HCT116 (cell line): ENCODE measurements around the gene CAPZB. TPM values are rescaled to one million over a fixed set of nuclear protein-coding genes. Genes with fewer than 3 reads are reported as not detected.

Source experiments
- ATAC-seq: fragments of 200-7000 bp; cut with Tn5 transposase; 2 replicates; pipeline ENCODE4 v1.9.1; 2020; ENCODE audit warnings: mild to moderate bottlenecking, moderate library complexity
- BruUV-seq: library from RNA; stranded (reverse); fragments of 400-500 nt; replicated peaks from 2 replicates; lab custom pipeline; 2021; lab: Mats Ljungman, UMichigan
- CTCF ChIA-PET: fragments of 300-600 bp; sonication (Branson Sonifier 250); formaldehyde crosslinking; loops from one replicate; lab custom pipeline; 2021; ENCODE audit warnings: antibody characterized with exemption; lab: Charles Lee
- POLR2A ChIA-PET: fragments of 300-600, 350-600 bp; sonication (Branson Sonifier 250); formaldehyde crosslinking; loops from one replicate; lab custom pipeline; 2021; ENCODE audit warnings: antibody characterized with exemption; lab: Charles Lee
- RAD21 ChIA-PET, 2 experiments: fragments of 300-600 bp; sonication (Branson Sonifier 250); formaldehyde crosslinking; loops; one replicate each; lab custom pipeline; 2023; ENCODE audit warnings: low total read pairs in 2 of 2; ENCODE audit not compliant: uncharacterized antibody in 2 of 2, unreplicated experiment in 2 of 2, low non-redundant PET in 1 of 2; lab: Charles Lee
- DNase-seq: peaks from one replicate; pipeline ENCODE4 v3.0.0-alpha.2; 2010; ENCODE audit warnings: low read depth, low spot score
- H2AFZ ChIP-seq: fragments of 200-600 bp; shearing (Covaris generic), sonication (generic); 2 replicates; pipeline ENCODE4 v1.6.1; 2017; ENCODE audit warnings: low read depth, mixed run types, mixed read lengths, antibody characterized with exemption, low read length; ENCODE audit not compliant: poor library complexity, severe bottlenecking
- H3K27ac ChIP-seq: 2 replicates; pipeline ENCODE4 v1.5.1; 2012; ENCODE audit warnings: low read depth, low read length
- H3K27me3 ChIP-seq: fragments of 200-600 bp; sonication (generic); 2 replicates; pipeline ENCODE4 v1.6.1; 2016; ENCODE audit warnings: mixed run types, low read length, mixed read lengths; ENCODE audit not compliant: insufficient read depth
- H3K36me3 ChIP-seq, 2 experiments: fragments of 200-500 bp in 1 of 2; fragments of 200-600 bp in 1 of 2; sonication (Bioruptor generic) in 1 of 2; sonication (generic) in 1 of 2; 2 replicates each; pipeline versions ENCODE4 v1.5.1 to v1.6.1; 2014 to 2016; ENCODE audit warnings: low read length in 2 of 2, inconsistent platforms in 1 of 2, mixed read lengths in 1 of 2, mixed run types in 1 of 2; ENCODE audit not compliant: insufficient read depth in 2 of 2, control insufficient read depth in 1 of 2
- H3K4me1 ChIP-seq, 2 experiments: fragments of 200-600 bp in 1 of 2; sonication (generic) in 1 of 2; 2 replicates each; pipeline versions ENCODE4 v1.5.1 to v1.6.1; 2012 to 2017; ENCODE audit warnings: low read length in 2 of 2, inconsistent platforms in 1 of 2, mild to moderate bottlenecking in 1 of 2, mixed read lengths in 1 of 2, mixed run types in 1 of 2, moderate library complexity in 1 of 2; ENCODE audit not compliant: insufficient read depth in 2 of 2, control insufficient read depth in 1 of 2
- H3K4me2 ChIP-seq: fragments of 200-600 bp; sonication (generic); 2 replicates; pipeline ENCODE4 v1.6.1; 2017; ENCODE audit warnings: mixed run types, low read length, mixed read lengths
- H3K4me3 ChIP-seq, 2 experiments: fragments of 200-600 bp in 1 of 2; sonication (generic) in 1 of 2; replicated peaks in 1 of 2; 2 replicates each; pipeline ENCODE4 v1.5.1; 2011 to 2016; ENCODE audit warnings: low read length in 2 of 2, control low read depth in 1 of 2, low read depth in 1 of 2, mild to moderate bottlenecking in 1 of 2, mixed read lengths in 1 of 2, mixed run types in 1 of 2
- H3K79me2 ChIP-seq: fragments of 200-600 bp; sonication (generic); 2 replicates; pipeline ENCODE4 v1.6.1; 2017; ENCODE audit warnings: mild to moderate bottlenecking, mixed run types, low read length, moderate library complexity, mixed read lengths; ENCODE audit not compliant: insufficient read depth
- H3K9ac ChIP-seq: fragments of 200-600 bp; sonication (generic); 2 replicates; pipeline ENCODE4 v1.6.1; 2016; ENCODE audit warnings: low read length, mixed read lengths
- H3K9me2 ChIP-seq: fragments of 200-600 bp; sonication (generic), shearing (Covaris generic); 2 replicates; pipeline ENCODE4 v1.6.1; 2017; ENCODE audit warnings: mixed run types, mild to moderate bottlenecking, moderate library complexity; ENCODE audit not compliant: insufficient read depth
- H3K9me3 ChIP-seq, 2 experiments: fragments of 200-500 bp in 1 of 2; fragments of 200-600 bp in 1 of 2; sonication (Bioruptor generic) in 1 of 2; sonication (generic) in 1 of 2; 2 replicates each; pipeline ENCODE4 v1.6.1; 2014 to 2017; ENCODE audit warnings: low read length in 2 of 2, mixed read lengths in 2 of 2, inconsistent platforms in 1 of 2, low read depth in 1 of 2, mild to moderate bottlenecking in 1 of 2, mixed run types in 1 of 2, moderate library complexity in 1 of 2; ENCODE audit not compliant: control insufficient read depth in 1 of 2, insufficient read depth in 1 of 2
- H4K20me1 ChIP-seq: fragments of 200-600 bp; sonication (generic), shearing (Covaris generic); 2 replicates; pipeline ENCODE4 v1.6.1; 2017; ENCODE audit warnings: mixed run types, mild to moderate bottlenecking, moderate library complexity; ENCODE audit not compliant: insufficient read depth
- ATF3 ChIP-seq: IDR thresholded peaks from 2 replicates; pipeline ENCODE4 v1.6.1; 2012
- CEBPB ChIP-seq: IDR thresholded peaks from 2 replicates; pipeline ENCODE4 v1.6.1; 2012; ENCODE audit warnings: low read depth
- EGR1 ChIP-seq: IDR thresholded peaks from 2 replicates; pipeline ENCODE4 v1.6.1; 2012; ENCODE audit warnings: low read depth
- FOSL1 ChIP-seq: IDR thresholded peaks from 2 replicates; pipeline ENCODE4 v1.6.1; 2012; ENCODE audit warnings: low read depth
- JUND ChIP-seq: IDR thresholded peaks from 2 replicates; pipeline ENCODE4 v1.6.1; 2012
- MAX ChIP-seq: IDR thresholded peaks from 2 replicates; pipeline ENCODE4 v1.6.1; 2012
- POLR2A ChIP-seq: IDR thresholded peaks from 2 replicates; pipeline ENCODE4 v1.7.0; 2011; ENCODE audit warnings: borderline replicate concordance; ENCODE audit not compliant: insufficient read depth, insufficient read length; ENCODE audit errors: extremely low read depth
- RAD21 ChIP-seq: IDR thresholded peaks from 2 replicates; pipeline ENCODE4 v1.6.1; 2012; ENCODE audit warnings: low read depth, mild to moderate bottlenecking
- REST ChIP-seq: IDR thresholded peaks from 2 replicates; pipeline ENCODE4 v1.6.1; 2012; ENCODE audit warnings: low read depth
- SP1 ChIP-seq: IDR thresholded peaks from 2 replicates; pipeline ENCODE4 v1.6.1; 2012; ENCODE audit warnings: low read depth
- SRF ChIP-seq: IDR thresholded peaks from 2 replicates; pipeline ENCODE4 v1.6.1; 2012; ENCODE audit warnings: low read depth
- intact Hi-C: fragments of 100-400 bp; cut with micrococcal nuclease; formaldehyde crosslinking; loops from 2 replicates; pipeline ENCODE4 v1.10.0; 2022
- total RNA-seq: library from RNA; stranded (reverse); gene quantifications from one replicate; pipeline ENCODE4 v1.2.1, GENCODE V29; 2021; ENCODE audit not compliant: unreplicated experiment

The CAPZB gene
- total RNA-seq, 1 experiment from 2014 or later: 203 TPM

- ChIA-PET CTCF (interaction anchor here (0.8 kb wide), 1 partner anchor 56 kb away, joined by 3 read pairs; no protein-coding TSS in a partner anchor), RAD21 (interaction anchor here in 1 of 2 experiments (0.5 kb wide), 1 partner anchor 32 kb away, joined by 3 read pairs; no protein-coding TSS in a partner anchor), POLR2A (no interaction called here)
- TF ChIP-seq EGR1: no peak
- no TSS peak for BruUV-seq
- Histone ChIP-seq H3K27me3 (no peaks in the 10 kb centered on the region), H3K4me1 (no peaks in the 10 kb centered on the region), H3K4me3 (no peak overlapping the region), H3K9me2 (no peaks in the 10 kb centered on the region), H3K27ac (no peak overlapping the region), H3K9me3 (no peaks in the 10 kb centered on the region), H3K4me2 (no peak overlapping the region), H4K20me1 (no peaks in the 10 kb centered on the region), H3K36me3 (no peaks in the 10 kb centered on the region), H3K9ac (no peak overlapping the region), H2AFZ (no peak overlapping the region), H3K79me2 (no peaks in the 10 kb centered on the region)
- ATAC-seq (no peak), DNase-seq (no peak)
- intact Hi-C loops: no loop called here
Observed at GRCh38 chr1:19525607-19526545, 40.5 kb upstream of the CAPZB start.

GRCh38 chr1:19524791-19525190 is 39.5 kb upstream of the CAPZB start:
- CTCF ChIA-PET: no interaction called here
- H3K9me2 ChIP-seq: no peaks in the 10 kb centered on the region
- H3K27ac ChIP-seq: no peak overlapping the region
- ATAC-seq (no peak), DNase-seq (no peak)
- no peaks in the 10 kb centered on the region for H3K36me3 ChIP-seq
- H4K20me1 ChIP-seq: no peaks in the 10 kb centered on the region
- H3K9ac ChIP-seq: no peak overlapping the region
- TF ChIP-seq RAD21: no peak
- TF ChIP-seq JUND: no peak
- no peak for TF ChIP-seq ATF3
- TF ChIP-seq MAX: no peak
- no peak for TF ChIP-seq SRF
- TF ChIP-seq SP1: no peak
- TF ChIP-seq POLR2A: no peak
- TF ChIP-seq CEBPB: no peak
- TF ChIP-seq FOSL1: no peak
- TF ChIP-seq REST: no peak
- TF ChIP-seq, all 23 proteins: peak for 0
- H3K4me1 ChIP-seq: no peaks in the 10 kb centered on the region
- H3K79me2 ChIP-seq: no peaks in the 10 kb centered on the region
- no peak overlapping the region for H3K4me3 ChIP-seq
- intact Hi-C loops: no loop called here
- POLR2A ChIA-PET: no interaction called here
- RAD21 ChIA-PET: no interaction called here
- no peak overlapping the region for H2AFZ ChIP-seq
- no peaks in the 10 kb centered on the region for H3K27me3 ChIP-seq
- BruUV-seq: no TSS peak
- no peak overlapping the region for H3K4me2 ChIP-seq
- no peaks in the 10 kb centered on the region for H3K9me3 ChIP-seq
